PFSK-1 (cell line): ENCODE results near the gene PARN.

Experiments used
- FOXP2 ChIP-seq: optimal IDR thresholded peaks from 2 replicates; pipeline ENCODE3; 2011; ENCODE audit warnings: borderline replicate concordance, control low read depth, inconsistent platforms; ENCODE audit not compliant: insufficient read depth; ENCODE audit errors: extremely low read length, extremely low read depth
- POLR2AphosphoS5 ChIP-seq: IDR thresholded peaks from 2 replicates; pipeline ENCODE4 v1.6.1; 2012; ENCODE audit warnings: low read depth, mild to moderate bottlenecking, control low read depth, low read length, moderate library complexity
- REST ChIP-seq, 2 experiments: IDR thresholded peaks; 2 replicates each; pipeline versions ENCODE4 v1.6.1 to v1.8.0; 2011 to 2012; ENCODE audit warnings: low read depth in 2 of 2, low read length in 2 of 2, control low read depth in 1 of 2, inconsistent platforms in 1 of 2, mild to moderate bottlenecking in 1 of 2, moderate library complexity in 1 of 2; ENCODE audit not compliant: insufficient read depth in 1 of 2
- SIN3A ChIP-seq: IDR thresholded peaks from 2 replicates; pipeline ENCODE4 v1.6.1; 2012; ENCODE audit warnings: mild to moderate bottlenecking, low read length, moderate library complexity, borderline replicate concordance; ENCODE audit not compliant: insufficient read depth
- TAF1 ChIP-seq: IDR thresholded peaks from 2 replicates; pipeline ENCODE4 v1.6.1; 2012; ENCODE audit warnings: low read length, control low read depth, borderline replicate concordance; ENCODE audit not compliant: insufficient read depth

The PARN gene

DNA sequence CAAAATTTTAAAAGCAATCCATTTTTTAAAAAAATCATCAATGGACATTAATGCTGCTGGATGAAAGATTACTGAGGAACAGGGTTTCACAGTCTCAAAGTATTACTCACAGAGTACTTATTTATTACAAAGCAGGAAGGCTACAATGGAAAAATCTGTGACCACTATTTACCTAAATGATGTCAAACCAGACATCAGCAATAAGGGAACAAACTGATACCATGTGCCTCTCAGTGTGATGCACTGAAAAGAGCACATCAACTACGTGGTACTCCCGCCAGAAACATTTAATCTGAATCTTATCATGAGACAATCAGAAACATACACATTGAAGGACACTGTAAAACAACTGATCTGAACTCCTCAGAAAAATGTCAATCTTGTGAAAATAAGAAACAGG, 124.2 kb downstream of the PARN start:
- TF ChIP-seq SIN3A, result no peak
- no peak for TF ChIP-seq FOXP2
- no peak for TF ChIP-seq POLR2AphosphoS5
- no peak for TF ChIP-seq TAF1
- TF ChIP-seq REST (IDR thresholded peaks at IDR 0.05; ENCODE audit: insufficient read depth in 1 of 2, low read depth in 2 of 2, low read length in 2 of 2), result no peak

- no peak for TF ChIP-seq POLR2AphosphoS5
- no peak for TF ChIP-seq FOXP2
- no peak for TF ChIP-seq TAF1
- no peak for TF ChIP-seq SIN3A
- no peak for TF ChIP-seq REST (IDR thresholded peaks at IDR 0.05; ENCODE audit: insufficient read depth in 1 of 2, low read depth in 2 of 2, low read length in 2 of 2)
Measured at GRCh38 chr16:14502932-14503741, 126.9 kb downstream of the PARN start.

- TF ChIP-seq SIN3A (no peak), FOXP2 (no peak), REST (IDR thresholded peaks at IDR 0.05; ENCODE audit: insufficient read depth in 1 of 2, low read depth in 2 of 2, low read length in 2 of 2) (no peak), POLR2AphosphoS5 (no peak), TAF1 (no peak)
Measured at GRCh38 chr16:14502256-14502875, 127.7 kb downstream of the PARN start.

DNA sequence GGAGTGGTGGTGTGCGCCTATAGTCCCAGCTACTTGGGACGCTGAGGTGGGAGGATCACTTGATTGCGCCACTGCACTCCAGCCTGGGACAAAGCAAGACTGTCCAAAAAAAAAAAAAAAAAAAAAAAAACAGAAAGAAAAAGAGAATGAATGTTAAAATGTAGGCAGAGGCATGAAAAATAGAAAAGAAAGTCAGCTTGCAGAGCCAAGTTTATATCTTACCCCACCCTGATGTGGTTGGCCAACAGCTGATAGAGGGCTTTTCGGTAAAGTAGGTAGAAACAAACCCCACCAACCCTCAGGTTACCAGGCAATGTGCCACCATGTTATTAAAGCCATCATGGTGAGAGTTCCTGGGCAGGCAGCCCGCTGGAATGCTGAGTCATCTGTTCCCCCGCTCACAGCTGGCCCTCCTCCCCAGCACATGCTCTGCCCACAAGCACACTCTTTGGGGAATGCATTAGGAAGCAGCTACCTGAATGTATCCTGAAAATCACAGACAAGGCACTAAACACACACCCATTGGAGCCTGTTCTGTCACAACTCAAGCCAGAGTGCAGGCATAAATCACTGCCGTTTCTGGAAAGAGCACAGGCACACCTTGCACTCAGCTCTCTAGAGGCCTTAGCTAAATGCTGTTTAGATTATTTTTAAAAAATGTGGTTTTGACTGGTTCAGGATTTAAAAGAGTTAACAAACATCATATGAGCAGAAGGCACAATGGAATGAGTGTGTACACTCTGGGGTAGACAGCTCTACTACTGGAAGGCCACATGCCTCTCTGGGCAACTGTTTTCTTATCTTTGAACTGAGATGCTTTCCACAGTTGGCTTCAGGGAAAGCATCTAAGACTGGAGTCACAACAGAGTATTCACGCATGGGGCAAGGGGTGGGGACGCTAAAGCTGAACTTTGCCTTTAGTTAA, 128.5 kb downstream of the PARN start:
- TF ChIP-seq FOXP2 (no peak), TAF1 (no peak), POLR2AphosphoS5 (no peak), REST (IDR thresholded peaks at IDR 0.05; ENCODE audit: insufficient read depth in 1 of 2, low read depth in 2 of 2, low read length in 2 of 2) (no peak), SIN3A (no peak)
